Left ventricle myocardium inferior (tissue), 1 donor: ENCODE results near the gene DRC7. TPM values are rescaled to one million over a fixed set of nuclear protein-coding genes. Genes with fewer than 3 reads are reported as not detected.
"Not testable (repeated sequence)": the region's sequence is repeated elsewhere in the genome, so short reads cannot be mapped to it uniquely, and the experiment has no call there.

Experiments used
- DNase-seq: peaks from one replicate; pipeline ENCODE4 v3.0.0-alpha.2; 2020
- H3K27ac ChIP-seq: fragments of 200-600 bp; replicated peaks from 2 replicates; pipeline ENCODE4 v1.8.0; 2021
- H3K27me3 ChIP-seq: fragments of 200-600 bp; 2 replicates; pipeline ENCODE4 v1.8.0; 2021; ENCODE audit warnings: low read depth
- H3K36me3 ChIP-seq: fragments of 200-600 bp; 2 replicates; pipeline ENCODE4 v1.8.0; 2021
- H3K4me1 ChIP-seq: fragments of 200-600 bp; 2 replicates; pipeline ENCODE4 v1.8.0; 2021
- H3K4me3 ChIP-seq: fragments of 200-600 bp; 2 replicates; pipeline ENCODE4 v1.8.0; 2021; ENCODE audit warnings: mild to moderate bottlenecking, moderate library complexity
- H3K9me3 ChIP-seq: fragments of 200-600 bp; replicated peaks from 2 replicates; pipeline ENCODE4 v1.8.0; 2021
- intact Hi-C: fragments of 100-400 bp; cut with micrococcal nuclease; formaldehyde crosslinking; loops from one replicate; pipeline ENCODE4 v1.11.0; 2022
- total RNA-seq: library from RNA; stranded (reverse); fragmentation: NEBNext Ultra II Directional; extraction: Animal tissue kit (Norgen Biotek cat#: 25700); gene quantifications from one replicate; pipeline ENCODE4 v1.2.1, GENCODE V29; 2021
- TF ChIP-seq, protein P1 (sequence below): fragments of 200-600 bp; IDR thresholded peaks from 2 replicates; pipeline ENCODE4 v1.8.0; 2021; ENCODE audit warnings: antibody characterized with exemption, mild to moderate bottlenecking, borderline replicate concordance
- donor health status: DM: no; HTN: yes; CAD: no; lungs with severe emphysema.

The DRC7 gene
- total RNA-seq, 1 donor from 2014 or later = not detected

DNA sequence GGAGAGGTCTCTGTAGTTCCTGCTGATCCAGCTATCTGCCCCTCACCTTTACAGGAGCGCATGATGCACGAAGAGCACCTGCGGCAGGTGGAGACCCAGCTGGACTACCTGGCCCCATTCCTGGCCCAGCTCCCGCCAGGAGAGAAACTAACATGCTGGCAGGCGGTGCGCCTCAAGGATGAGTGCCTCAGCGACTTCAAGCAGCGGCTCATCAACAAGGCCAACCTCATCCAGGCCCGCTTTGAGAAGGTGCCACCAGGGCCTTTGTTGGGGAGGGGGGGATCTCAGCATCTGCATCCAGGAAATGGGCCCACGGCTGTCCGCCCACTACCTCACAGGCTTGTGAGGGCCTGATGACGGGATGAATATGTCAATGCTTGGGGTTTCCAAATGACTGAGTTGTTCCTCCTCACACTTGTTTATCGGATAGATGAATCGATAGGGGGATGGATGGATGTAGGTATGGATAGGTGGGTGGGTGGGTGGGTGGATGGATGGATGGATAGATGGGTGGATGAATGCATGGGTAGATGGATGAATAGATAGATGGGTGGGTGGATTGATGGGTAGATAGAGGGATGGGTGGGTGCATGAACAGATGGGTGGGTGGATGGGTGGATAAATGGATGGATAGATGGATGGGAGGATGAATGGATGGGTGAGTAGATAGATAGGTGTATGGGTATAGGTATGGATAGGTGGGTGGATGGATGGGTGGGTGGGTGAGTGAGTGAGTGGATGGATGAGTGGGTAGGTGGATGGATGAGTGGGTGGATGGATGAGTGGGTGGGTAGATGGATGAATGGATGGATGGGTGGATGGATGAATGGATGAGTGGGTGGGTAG lies 34.0 kb downstream of the DRC7 start:
- Histone ChIP-seq H3K27ac (no peak overlapping the region), H3K9me3 (peaks cover 8% of the 10 kb centered on the region), H3K36me3 (no peaks in the 10 kb centered on the region), H3K4me1 (no peaks in the 10 kb centered on the region), H3K27me3 (no peaks in the 10 kb centered on the region), H3K4me3 (no peak overlapping the region)
- no peak for DNase-seq
- TF ChIP-seq, protein P1, sequence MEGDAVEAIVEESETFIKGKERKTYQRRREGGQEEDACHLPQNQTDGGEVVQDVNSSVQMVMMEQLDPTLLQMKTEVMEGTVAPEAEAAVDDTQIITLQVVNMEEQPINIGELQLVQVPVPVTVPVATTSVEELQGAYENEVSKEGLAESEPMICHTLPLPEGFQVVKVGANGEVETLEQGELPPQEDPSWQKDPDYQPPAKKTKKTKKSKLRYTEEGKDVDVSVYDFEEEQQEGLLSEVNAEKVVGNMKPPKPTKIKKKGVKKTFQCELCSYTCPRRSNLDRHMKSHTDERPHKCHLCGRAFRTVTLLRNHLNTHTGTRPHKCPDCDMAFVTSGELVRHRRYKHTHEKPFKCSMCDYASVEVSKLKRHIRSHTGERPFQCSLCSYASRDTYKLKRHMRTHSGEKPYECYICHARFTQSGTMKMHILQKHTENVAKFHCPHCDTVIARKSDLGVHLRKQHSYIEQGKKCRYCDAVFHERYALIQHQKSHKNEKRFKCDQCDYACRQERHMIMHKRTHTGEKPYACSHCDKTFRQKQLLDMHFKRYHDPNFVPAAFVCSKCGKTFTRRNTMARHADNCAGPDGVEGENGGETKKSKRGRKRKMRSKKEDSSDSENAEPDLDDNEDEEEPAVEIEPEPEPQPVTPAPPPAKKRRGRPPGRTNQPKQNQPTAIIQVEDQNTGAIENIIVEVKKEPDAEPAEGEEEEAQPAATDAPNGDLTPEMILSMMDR = no peak
- intact Hi-C loops = no loop called here

DNA sequence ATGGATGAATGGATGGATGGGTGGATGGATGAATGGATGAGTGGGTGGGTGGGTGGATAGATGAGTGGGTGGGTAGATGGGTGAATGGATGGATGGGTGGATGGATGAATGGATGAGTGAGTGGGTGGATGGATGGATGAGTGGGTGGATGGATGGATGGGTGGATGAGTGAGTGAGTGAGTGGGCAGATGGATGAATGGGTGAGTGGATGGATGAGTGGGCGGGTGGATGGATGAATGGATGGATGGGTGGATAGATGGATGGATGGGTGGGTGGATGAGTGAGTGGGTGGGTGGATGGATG lies 34.5 kb downstream of the DRC7 start:
- H3K36me3 ChIP-seq = no peaks in the 10 kb centered on the region
- TF ChIP-seq, protein P1 = no peak
- peaks cover 3% of the 10 kb centered on the region for H3K4me1 ChIP-seq
- H3K9me3 ChIP-seq = peaks cover 8% of the 10 kb centered on the region
- H3K27ac ChIP-seq = no peak overlapping the region
- no peaks in the 10 kb centered on the region for H3K27me3 ChIP-seq
- DNase-seq = no peak
- H3K4me3 ChIP-seq = no peak overlapping the region
- intact Hi-C loops = no loop called here

DNA sequence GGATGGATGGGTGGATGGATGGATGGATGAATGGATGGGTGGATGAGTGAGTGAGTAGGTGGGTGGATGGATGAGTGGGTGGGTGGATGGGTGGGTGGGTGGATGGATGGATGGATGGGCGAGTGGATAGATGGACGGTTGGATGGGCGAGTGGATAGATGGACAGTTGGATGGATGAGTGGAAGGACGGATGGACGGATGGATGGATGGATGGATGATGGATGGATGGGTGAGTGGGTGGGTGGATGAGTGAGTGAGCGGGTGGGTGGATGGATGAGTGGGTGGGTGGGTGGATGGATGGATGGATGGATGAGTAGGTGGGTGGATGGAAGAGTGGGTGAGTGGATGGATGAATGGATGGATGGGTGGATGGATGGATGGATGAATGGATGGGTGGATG lies 35.2 kb downstream of the DRC7 start:
- H3K4me1 ChIP-seq = peaks cover 10% of the 10 kb centered on the region
- DNase-seq, intact Hi-C loops, H3K27ac ChIP-seq, H3K27me3 ChIP-seq, H3K36me3 ChIP-seq, H3K4me3 ChIP-seq, H3K9me3 ChIP-seq: not testable (repeated sequence)

DNA sequence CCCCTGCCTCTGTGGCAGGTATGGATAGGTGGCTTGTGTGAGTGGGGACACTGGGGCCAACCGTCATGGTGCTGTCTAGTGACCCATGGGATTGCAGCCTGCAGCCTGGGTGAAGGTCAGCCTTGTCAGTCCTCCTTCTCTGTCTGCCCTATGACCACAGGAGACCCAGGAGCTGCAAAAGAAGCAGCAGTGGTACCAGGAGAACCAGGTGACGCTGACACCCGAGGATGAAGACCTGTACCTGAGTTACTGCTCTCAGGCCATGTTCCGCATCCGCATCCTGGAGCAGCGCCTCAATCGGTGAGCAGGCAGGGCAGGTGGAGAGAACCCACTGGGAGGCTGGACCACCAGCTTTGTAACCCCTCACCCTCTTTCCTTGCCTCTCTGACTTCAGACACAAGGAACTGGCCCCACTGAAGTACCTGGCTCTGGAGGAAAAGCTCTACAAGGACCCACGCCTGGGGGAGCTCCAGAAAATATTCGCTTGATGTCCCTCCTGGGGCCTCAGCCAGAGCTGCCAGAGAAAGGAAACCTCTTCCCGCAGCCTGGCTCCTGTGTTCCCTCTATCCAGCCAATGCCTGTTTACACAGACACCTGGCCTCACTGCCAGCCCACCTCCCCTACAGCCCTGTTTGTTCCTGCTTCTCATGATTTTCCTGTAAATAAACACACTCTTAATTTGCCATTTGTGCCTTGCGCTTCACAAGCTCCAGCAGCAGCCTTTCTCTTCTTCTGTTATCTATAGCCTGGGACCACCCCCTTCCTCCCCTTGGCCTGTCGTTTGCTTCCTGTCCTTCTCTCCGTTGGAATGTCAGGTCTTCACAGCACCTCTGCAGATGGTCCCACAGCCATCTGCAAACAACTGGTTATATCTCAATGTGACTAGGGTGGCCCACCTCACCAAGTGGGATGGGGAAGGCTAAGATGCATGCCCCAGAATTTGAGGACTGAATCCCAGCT lies 36.4 kb downstream of the DRC7 start:
- peaks cover 8% of the 10 kb centered on the region for H3K9me3 ChIP-seq
- TF ChIP-seq, protein P1 = no peak
- peaks cover 17% of the 10 kb centered on the region for H3K4me1 ChIP-seq
- no peak overlapping the region for H3K4me3 ChIP-seq
- H3K27ac ChIP-seq = no peak overlapping the region
- intact Hi-C loops = no loop called here
- no peaks in the 10 kb centered on the region for H3K36me3 ChIP-seq
- H3K27me3 ChIP-seq = no peaks in the 10 kb centered on the region
- DNase-seq = no peak

DNA sequence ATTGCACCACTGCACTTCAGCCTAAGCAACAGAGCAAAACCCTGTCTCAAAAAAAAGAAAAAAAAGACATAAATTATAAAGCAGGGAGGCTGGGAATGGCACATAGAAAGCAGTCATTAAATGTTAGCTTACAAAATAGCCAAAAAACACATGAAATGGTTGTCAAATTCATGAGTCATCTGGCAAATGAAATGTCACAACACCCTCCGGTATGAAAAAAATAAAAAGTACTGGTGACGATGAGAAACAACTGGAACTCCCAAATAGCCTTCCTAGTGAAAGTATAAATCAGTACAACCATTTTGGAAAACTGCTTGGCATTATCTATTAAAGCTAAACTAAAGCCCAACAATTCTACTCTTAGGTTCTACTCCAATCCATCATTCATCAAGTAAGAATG lies 37.4 kb downstream of the DRC7 start:
- intact Hi-C loops = no loop called here
- Histone ChIP-seq H3K27ac (no peak overlapping the region), H3K9me3 (peaks cover 8% of the 10 kb centered on the region), H3K36me3 (no peaks in the 10 kb centered on the region), H3K4me3 (no peak overlapping the region), H3K27me3 (no peaks in the 10 kb centered on the region), H3K4me1 (peaks cover 26% of the 10 kb centered on the region)
- TF ChIP-seq, protein P1 = no peak
- no peak for DNase-seq
